ENCODE data around the gene COL15A1.
A peak's percentile ranks its signal among the peaks of the same experiment; 100 is the strongest.
"Not testable (repeated sequence)": the region's sequence is repeated elsewhere in the genome, so short reads cannot be mapped to it uniquely, and the experiment has no call there.

COL15A1 gene

GRCh38 chr9:99079542-99079941, 135.8 kb downstream of the COL15A1 start:
- DNase-seq (ENCODE audit: low read depth in 3 of 3): no peak

- DNase-seq (ENCODE audit: low read depth in 3 of 3): no peak
These were observed 139.3 kb downstream of the COL15A1 start for GRCh38 chr9:99083051-99083450.

GRCh38 chr9:99085949-99086948, 142.5 kb downstream of the COL15A1 start:
- DNase-seq (ENCODE audit: low read depth in 3 of 3): no peak

DNA sequence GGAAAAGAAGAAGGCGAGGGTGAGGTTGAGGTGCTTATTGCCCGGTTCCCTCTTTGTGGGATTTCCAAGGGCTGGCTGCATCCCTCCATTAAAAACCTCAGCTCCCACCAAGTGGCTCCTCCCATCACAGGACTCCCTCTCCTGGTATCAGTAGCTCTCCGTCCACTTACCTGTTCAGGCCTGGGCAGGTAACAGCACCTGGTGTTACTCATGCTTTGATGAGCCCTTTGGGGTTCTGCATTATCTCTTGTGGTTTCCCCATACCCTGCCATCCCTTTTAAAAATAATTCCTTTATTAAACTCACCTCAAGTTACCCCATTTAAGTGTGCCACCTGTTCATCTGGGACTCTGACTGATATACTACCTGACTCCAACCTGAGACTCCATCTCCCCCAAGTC, 143.8 kb downstream of the COL15A1 start:
- DNase-seq (ENCODE audit: low read depth in 3 of 3): no peak

- no peak for DNase-seq (ENCODE audit: low read depth in 3 of 3)
These were observed 146.8 kb downstream of the COL15A1 start for GRCh38 chr9:99090336-99091130.

- peak in 1 of 3 experiments; percentile 26 for DNase-seq (ENCODE audit: low read depth in 3 of 3)
These were observed 149.2 kb downstream of the COL15A1 start for GRCh38 chr9:99092643-99093491.

- DNase-seq (ENCODE audit: low read depth in 3 of 3): peak in 1 of 3 experiments; percentile 7
These were observed 149.7 kb downstream of the COL15A1 start for GRCh38 chr9:99093492-99093791.

GRCh38 chr9:99095565-99095964, 151.9 kb downstream of the COL15A1 start:
- no peak for DNase-seq (ENCODE audit: low read depth in 3 of 3)

DNA sequence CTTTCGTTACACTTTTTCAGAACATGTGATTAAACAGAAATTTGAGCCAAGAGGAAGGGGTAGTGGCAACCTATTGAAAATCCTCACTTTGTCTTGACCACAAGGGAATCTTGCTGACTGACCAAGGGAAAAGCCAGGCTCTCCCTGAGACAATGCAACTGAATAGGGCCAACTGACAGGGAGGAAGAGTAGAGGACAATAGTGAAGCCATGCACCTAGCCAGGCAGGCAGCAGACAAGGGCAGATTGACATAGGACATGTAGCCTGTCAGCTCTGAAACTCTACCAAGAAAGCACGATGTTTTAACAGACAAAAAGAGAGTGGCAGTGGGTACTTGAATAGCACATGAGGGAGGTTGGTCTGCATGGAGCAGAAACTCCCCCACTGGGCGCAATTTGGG, 152.7 kb downstream of the COL15A1 start:
- no peak for DNase-seq (ENCODE audit: low read depth in 3 of 3)

- not testable (repeated sequence) for DNase-seq (ENCODE audit: low read depth in 3 of 3)
These were observed 156.3 kb downstream of the COL15A1 start for GRCh38 chr9:99099806-99100585.

GRCh38 chr9:99101271-99101670, 157.6 kb downstream of the COL15A1 start:
- DNase-seq (ENCODE audit: low read depth in 3 of 3): no peak

DNA sequence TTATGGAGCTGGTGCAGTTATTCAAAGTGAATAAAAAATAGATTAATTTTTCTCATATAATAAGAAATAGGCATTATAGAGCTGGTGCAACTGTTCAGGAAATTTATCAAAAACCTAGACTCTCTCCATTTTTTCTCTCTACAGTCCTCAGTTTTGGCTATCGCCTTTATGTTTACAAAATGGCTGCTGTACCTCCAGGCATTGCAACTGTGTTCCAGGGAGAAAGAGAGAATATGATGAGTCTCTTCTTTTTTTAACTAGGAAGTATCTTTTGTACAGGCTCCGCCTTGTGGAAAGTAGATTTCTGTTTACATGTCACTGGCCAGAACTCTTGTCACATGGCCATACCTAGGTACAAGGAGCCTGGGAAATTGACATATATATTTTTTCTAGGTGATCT, 158.1 kb downstream of the COL15A1 start:
- no peak for DNase-seq (ENCODE audit: low read depth in 3 of 3)

DNA sequence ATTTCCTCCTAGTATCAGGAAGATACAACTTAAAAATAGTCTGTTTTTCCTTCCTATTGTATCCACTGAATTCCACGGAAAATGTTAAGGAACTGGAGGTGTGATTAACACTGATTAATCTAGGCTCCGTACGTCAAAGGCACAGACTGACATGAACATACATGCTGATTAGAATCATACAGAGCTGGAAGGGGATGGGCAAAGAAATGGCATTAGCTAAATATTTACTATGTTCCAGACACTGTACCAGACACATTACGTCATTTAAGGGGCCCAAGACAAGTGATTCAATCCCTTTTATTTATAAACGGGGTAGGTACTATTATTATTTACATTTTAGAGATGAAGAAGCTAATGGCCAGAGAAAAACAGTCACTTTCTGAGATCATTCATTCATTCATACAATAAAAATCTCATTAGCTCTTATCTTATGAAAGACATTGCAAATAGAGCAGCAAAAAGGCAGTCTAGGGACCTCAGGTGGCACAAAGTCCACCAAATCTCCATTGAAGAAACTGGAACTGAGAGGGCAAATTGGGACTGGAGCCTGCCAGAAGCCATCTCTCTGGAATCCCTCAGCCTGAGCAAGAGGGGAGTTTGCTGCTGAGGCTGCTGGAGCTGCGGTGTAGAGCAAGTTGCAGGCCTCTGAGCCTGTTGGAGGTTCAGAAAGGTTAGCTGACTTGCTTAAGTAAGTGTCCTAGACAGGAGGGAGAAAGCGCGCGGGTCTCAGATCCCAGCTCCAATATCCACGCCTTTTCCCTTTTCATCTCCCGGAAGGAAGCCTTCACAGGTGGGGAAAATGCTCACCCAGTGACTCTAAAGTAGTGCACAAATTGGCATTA, 159.6 kb downstream of the COL15A1 start:
- DNase-seq (ENCODE audit: low read depth in 3 of 3): no peak

DNA sequence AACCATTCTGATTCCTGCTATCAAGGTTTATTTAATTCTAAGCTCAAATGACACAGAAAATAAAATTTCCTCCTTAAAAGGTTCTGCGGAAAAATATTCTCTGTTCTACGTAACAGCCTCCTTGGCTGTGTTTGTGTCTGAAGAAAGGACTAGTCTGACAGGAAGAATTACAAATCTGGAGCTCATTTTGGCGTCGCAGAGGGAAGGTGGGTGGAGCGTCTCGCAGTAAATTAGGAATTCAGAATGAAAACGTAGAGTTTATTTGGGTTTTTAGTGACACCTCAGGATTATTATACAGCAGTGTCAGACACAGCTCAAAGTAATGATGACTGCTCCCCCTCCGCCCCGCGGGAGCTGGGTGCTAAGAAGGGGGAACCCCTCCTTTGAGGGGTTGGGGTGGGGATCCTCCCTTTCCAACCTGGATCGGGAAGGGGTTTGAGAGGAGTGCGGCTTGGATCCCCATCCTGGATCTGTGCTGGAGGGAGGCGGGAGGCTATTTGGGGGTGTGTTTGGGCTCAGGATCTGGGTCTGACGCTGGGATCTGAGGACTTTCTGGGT, 160.3 kb downstream of the COL15A1 start:
- DNase-seq (ENCODE audit: low read depth in 3 of 3): no peak

DNA sequence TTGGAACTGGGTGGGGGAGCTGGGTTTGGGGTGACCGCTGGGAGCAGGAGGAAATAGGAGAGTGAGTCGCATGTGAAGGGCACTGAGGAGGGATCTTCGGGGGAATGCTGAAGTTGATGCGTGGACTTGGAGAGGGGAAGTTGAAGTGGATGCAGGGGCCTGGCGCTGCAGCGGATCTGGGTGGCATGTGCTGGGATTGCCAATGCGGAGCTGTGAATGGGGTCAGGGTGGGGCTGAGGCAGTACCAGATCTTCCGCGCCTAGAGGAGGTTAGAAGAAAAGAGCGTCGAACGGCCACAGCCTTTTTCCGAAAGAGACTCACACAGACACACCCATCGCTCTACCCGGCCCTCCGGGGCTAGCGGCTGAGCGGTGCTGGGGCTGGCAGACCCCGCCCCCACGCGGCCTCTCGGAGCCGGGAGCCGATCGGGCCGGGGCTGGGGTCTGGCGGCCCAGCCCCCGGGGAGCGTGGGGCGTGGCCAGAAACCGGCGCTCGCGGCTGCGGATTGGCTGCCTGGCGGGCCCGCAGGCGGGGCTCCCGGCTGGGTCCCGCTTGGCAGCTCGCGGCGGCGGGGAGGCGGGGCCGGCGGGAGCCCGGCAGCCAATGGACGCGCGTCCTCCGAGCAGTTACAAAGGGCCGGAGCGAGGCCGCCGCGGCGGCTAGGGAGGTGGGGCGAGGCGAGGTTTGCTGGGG, 160.9 kb downstream of the COL15A1 start, which contains the start of gene TGFBR1:
Gene TGFBR1, plus strand, starts transcription at position 655 of the 693 bp plus-strand sequence. CDS start 93 bp downstream, outside the sequence.
- DNase-seq (ENCODE audit: low read depth in 3 of 3): peak; percentile 77 to 92 (median 84)

DNA sequence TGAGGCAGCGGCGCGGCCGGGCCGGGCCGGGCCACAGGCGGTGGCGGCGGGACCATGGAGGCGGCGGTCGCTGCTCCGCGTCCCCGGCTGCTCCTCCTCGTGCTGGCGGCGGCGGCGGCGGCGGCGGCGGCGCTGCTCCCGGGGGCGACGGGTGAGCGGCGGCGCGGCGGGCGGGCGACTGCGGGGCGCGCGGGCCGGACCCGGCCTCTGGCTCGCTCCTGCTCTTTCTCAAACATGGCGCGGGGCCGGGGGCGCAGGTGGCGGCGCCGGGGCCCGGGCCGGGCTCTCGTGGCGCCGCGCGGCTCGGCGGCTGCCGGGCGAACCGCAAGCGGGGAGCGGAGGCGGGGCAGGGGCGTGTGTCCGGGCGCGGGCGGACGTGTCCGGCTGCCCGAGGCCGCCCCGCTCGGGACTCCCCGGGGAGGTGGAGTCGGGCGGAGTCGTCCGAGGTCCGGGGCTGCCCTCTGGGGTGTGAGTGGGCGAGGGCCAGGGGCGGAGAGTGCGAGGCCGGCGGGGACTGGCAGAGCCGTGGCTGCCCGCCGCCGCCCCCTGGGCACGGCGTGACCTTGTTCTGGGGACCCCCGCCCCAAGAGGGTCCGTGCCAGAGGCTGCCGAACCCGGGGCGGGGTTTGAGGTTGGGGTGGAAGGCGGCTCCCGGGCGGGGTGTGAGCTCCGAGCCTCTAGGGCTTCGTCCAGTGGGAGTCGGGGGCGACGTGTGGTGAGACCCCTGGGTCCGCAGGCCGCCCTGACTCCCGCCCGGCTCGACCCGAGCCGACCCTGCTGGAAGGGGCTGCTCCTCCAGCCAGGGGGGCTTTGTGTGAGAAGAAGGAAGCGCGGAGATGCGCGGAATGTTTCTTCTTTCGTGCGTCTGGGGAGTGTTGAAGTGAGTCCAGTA, 161.7 kb downstream of the COL15A1 start:
- DNase-seq (ENCODE audit: low read depth in 3 of 3): peak in 1 of 3 experiments; percentile 27

GRCh38 chr9:99106044-99106375, 162.3 kb downstream of the COL15A1 start:
- no peak for DNase-seq (ENCODE audit: low read depth in 3 of 3)

GRCh38 chr9:99107421-99107820, 163.7 kb downstream of the COL15A1 start:
- no peak for DNase-seq (ENCODE audit: low read depth in 3 of 3)
